Mesenchymal stem cell (in vitro differentiated cells and primary cell): ENCODE measurements around the gene MALT1.

Experiments used
- DNase-seq: peaks from one replicate; pipeline ENCODE4 v3.0.0-alpha.2; 2013
- H2AFZ ChIP-seq: one replicate; pipeline ENCODE4 v1.6.1; 2013; ENCODE audit warnings: low read depth, mild to moderate bottlenecking, control low read depth, inconsistent platforms, low read length, moderate library complexity
- H2AK5ac ChIP-seq: 2 replicates; pipeline ENCODE4 v1.6.1; 2013; ENCODE audit warnings: low read length, moderate library complexity, mild to moderate bottlenecking, inconsistent platforms; ENCODE audit not compliant: severe bottlenecking
- H2BK120ac ChIP-seq: one replicate; pipeline ENCODE4 v1.6.1; 2013; ENCODE audit warnings: low read depth, mild to moderate bottlenecking, inconsistent platforms, low read length, moderate library complexity
- H2BK12ac ChIP-seq, 2 experiments: one replicate each; pipeline ENCODE4 v1.6.1; 2013; ENCODE audit warnings: inconsistent platforms in 2 of 2, low read length in 2 of 2, mild to moderate bottlenecking in 2 of 2, moderate library complexity in 2 of 2, control low read depth in 1 of 2
- H2BK15ac ChIP-seq: one replicate; pipeline ENCODE4 v1.6.1; 2013; ENCODE audit warnings: mild to moderate bottlenecking, low read depth, inconsistent platforms; ENCODE audit not compliant: poor library complexity, severe bottlenecking
- H2BK5ac ChIP-seq: 2 replicates; pipeline ENCODE4 v1.6.1; 2013; ENCODE audit warnings: low read depth, mild to moderate bottlenecking, low read length, control low read depth, inconsistent platforms; ENCODE audit not compliant: poor library complexity, severe bottlenecking
- H3K14ac ChIP-seq, 2 experiments: one replicate each; pipeline ENCODE4 v1.6.1; 2013; ENCODE audit warnings: inconsistent platforms in 2 of 2, low read length in 2 of 2, control low read depth in 1 of 2, mild to moderate bottlenecking in 1 of 2, moderate library complexity in 1 of 2
- H3K18ac ChIP-seq, 2 experiments: one replicate each; pipeline ENCODE4 v1.6.1; 2013; ENCODE audit warnings: inconsistent platforms in 2 of 2, low read length in 2 of 2, control low read depth in 1 of 2, low read depth in 1 of 2, mild to moderate bottlenecking in 1 of 2
- H3K23ac ChIP-seq, 2 experiments: one replicate each; pipeline ENCODE4 v1.6.1; 2013; ENCODE audit warnings: inconsistent platforms in 2 of 2, low read length in 2 of 2, mild to moderate bottlenecking in 2 of 2, moderate library complexity in 2 of 2, control low read depth in 1 of 2
- H3K27ac ChIP-seq: 2 replicates; pipeline ENCODE4 v1.5.1; 2013; ENCODE audit warnings: mild to moderate bottlenecking, moderate library complexity, low read length, control low read depth, inconsistent platforms; ENCODE audit not compliant: poor library complexity, severe bottlenecking
- H3K27me3 ChIP-seq, 2 experiments: 2 replicates each; pipeline versions ENCODE4 v1.6.1 to v1.7.0; 2013; ENCODE audit warnings: low read length in 2 of 2, mild to moderate bottlenecking in 2 of 2, moderate library complexity in 2 of 2, control low read depth in 1 of 2, inconsistent platforms in 1 of 2; ENCODE audit not compliant: control insufficient read depth in 1 of 2, insufficient read depth in 1 of 2
- H3K36me3 ChIP-seq, 2 experiments: 2 replicates each; pipeline versions ENCODE4 v1.6.1 to v1.7.0; 2013; ENCODE audit warnings: low read length in 2 of 2, control low read depth in 1 of 2, inconsistent platforms in 1 of 2, low read depth in 1 of 2, mild to moderate bottlenecking in 1 of 2; ENCODE audit not compliant: insufficient read depth in 2 of 2, control insufficient read depth in 1 of 2
- H3K4ac ChIP-seq, 2 experiments: one replicate each; pipeline ENCODE4 v1.6.1; 2013; ENCODE audit warnings: inconsistent platforms in 2 of 2, low read length in 2 of 2, mild to moderate bottlenecking in 2 of 2, moderate library complexity in 2 of 2, control low read depth in 1 of 2, low read depth in 1 of 2
- H3K4me1 ChIP-seq: 2 replicates; pipeline ENCODE4 v1.6.1; 2013; ENCODE audit warnings: low read depth, low read length, control low read depth; ENCODE audit not compliant: control insufficient read depth, insufficient read depth
- H3K4me2 ChIP-seq: 2 replicates; pipeline ENCODE4 v1.6.1; 2013; ENCODE audit warnings: low read length, mild to moderate bottlenecking, inconsistent platforms; ENCODE audit not compliant: poor library complexity, severe bottlenecking
- H3K4me3 ChIP-seq, 2 experiments: 2 replicates each; pipeline versions ENCODE4 v1.5.1 to v1.7.0; 2013; ENCODE audit warnings: low read length in 2 of 2, mild to moderate bottlenecking in 2 of 2, control low read depth in 1 of 2, low read depth in 1 of 2; ENCODE audit not compliant: insufficient read depth in 1 of 2
- H3K79me1 ChIP-seq: replicated peaks from 2 replicates; pipeline ENCODE4 v1.6.1; 2013; ENCODE audit warnings: mild to moderate bottlenecking, control low read depth, low read length, inconsistent platforms; ENCODE audit not compliant: poor library complexity, severe bottlenecking
- H3K9ac ChIP-seq: 2 replicates; pipeline ENCODE4 v1.7.0; 2013; ENCODE audit warnings: mild to moderate bottlenecking, low read length, moderate library complexity
- H3K9me3 ChIP-seq: 2 replicates; pipeline ENCODE4 v1.7.0; 2013; ENCODE audit warnings: mild to moderate bottlenecking, low read length; ENCODE audit not compliant: control insufficient read depth
- H4K8ac ChIP-seq: one replicate; pipeline ENCODE4 v1.6.1; 2013; ENCODE audit warnings: inconsistent platforms, mild to moderate bottlenecking, low read length, moderate library complexity
- H4K91ac ChIP-seq: one replicate; pipeline ENCODE4 v1.6.1; 2013; ENCODE audit warnings: mild to moderate bottlenecking, low read length, inconsistent platforms
- WGBS: methylation state at CpG from one replicate; pipeline ENCODE4 v1.1.7; 2013; ENCODE audit warnings: mixed read lengths; 5-methylcytosine and 5-hydroxymethylcytosine counted together

The MALT1 gene

DNA sequence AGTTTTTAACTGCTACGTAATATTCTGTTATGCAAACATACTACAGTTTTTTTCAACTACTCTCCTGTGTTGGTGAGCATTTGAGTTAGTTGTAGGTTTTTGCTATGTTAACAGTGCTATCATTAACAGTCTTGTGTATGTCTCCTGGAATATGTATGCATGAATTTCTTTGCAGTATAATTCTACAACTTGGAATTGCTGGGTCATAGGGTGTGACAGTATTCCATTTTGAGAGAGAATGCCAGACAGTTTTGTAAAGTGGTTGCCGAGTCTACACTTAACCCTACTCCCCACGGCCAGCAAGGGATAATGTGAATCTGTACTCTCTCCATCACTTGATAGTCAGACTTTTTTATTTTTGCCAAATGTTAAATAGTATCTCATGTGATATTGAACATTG is 67.1 kb downstream of the MALT1 start:
- Histone ChIP-seq H4K8ac (no peak overlapping the region), H3K9me3 (no peaks in the 10 kb centered on the region), H3K4ac (no peak overlapping the region), H3K14ac (no peak overlapping the region), H2AFZ (no peak overlapping the region), H2BK5ac (no peak overlapping the region), H2BK15ac (no peak overlapping the region), H4K91ac (no peak overlapping the region), H2BK12ac (no peak overlapping the region), H3K23ac (no peak overlapping the region), H3K4me1 (no peaks in the 10 kb centered on the region), H3K27ac (no peak overlapping the region), H3K27me3 (no peaks in the 10 kb centered on the region), H3K79me1 (peaks cover 16% of the 10 kb centered on the region), H3K4me3 (no peak overlapping the region), H2AK5ac (no peak overlapping the region), H3K4me2 (no peak overlapping the region), H3K9ac (no peak overlapping the region), H2BK120ac (no peak overlapping the region), H3K36me3 (peaks cover 25 to 72% of the 10 kb centered on the region in 2 experiments), H3K18ac (no peak overlapping the region)
- no CpG with 5 or more reads among the region's 3 CpGs for WGBS
- DNase-seq = no peak

DNA sequence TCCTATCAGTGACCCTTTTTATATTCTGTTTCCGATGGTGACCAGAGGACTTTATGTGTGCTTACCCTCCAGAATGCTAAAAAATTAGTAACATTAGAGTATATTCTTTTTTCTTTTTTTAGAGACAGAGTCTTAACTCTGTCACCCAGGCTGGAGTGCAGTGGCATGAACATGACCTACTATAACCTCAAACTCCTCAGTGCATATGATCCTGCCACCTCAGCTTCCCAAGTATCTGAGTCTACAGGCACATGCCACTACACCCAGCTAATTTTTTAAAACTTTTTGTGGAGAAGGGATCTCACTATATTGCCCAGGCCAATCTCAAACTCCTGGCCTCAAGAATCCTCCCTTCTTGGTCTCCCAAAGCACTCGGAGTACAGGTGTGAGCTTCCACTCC is 74.6 kb downstream of the MALT1 start:
- H3K27me3 ChIP-seq = no peaks in the 10 kb centered on the region
- H3K23ac ChIP-seq = no peak overlapping the region
- no CpG with 5 or more reads among the region's 2 CpGs for WGBS
- peaks cover 26 to 80% of the 10 kb centered on the region in 2 experiments for H3K36me3 ChIP-seq
- H2AFZ ChIP-seq = no peak overlapping the region
- H3K9me3 ChIP-seq = peaks cover 46% of the 10 kb centered on the region
- H2BK120ac ChIP-seq = no peak overlapping the region
- peaks cover 7% of the 10 kb centered on the region for H3K79me1 ChIP-seq
- no peak overlapping the region for H4K91ac ChIP-seq
- no peak overlapping the region for H3K14ac ChIP-seq
- H3K4ac ChIP-seq = no peak overlapping the region
- H3K4me3 ChIP-seq = no peak overlapping the region
- no peak overlapping the region for H2BK5ac ChIP-seq
- H2AK5ac ChIP-seq = no peak overlapping the region
- H3K18ac ChIP-seq = no peak overlapping the region
- H2BK12ac ChIP-seq = no peak overlapping the region
- H3K4me2 ChIP-seq = no peak overlapping the region
- H3K9ac ChIP-seq = no peak overlapping the region
- H3K4me1 ChIP-seq = no peaks in the 10 kb centered on the region
- no peak overlapping the region for H2BK15ac ChIP-seq
- no peak overlapping the region for H4K8ac ChIP-seq
- no peak for DNase-seq
- no peak overlapping the region for H3K27ac ChIP-seq

DNA sequence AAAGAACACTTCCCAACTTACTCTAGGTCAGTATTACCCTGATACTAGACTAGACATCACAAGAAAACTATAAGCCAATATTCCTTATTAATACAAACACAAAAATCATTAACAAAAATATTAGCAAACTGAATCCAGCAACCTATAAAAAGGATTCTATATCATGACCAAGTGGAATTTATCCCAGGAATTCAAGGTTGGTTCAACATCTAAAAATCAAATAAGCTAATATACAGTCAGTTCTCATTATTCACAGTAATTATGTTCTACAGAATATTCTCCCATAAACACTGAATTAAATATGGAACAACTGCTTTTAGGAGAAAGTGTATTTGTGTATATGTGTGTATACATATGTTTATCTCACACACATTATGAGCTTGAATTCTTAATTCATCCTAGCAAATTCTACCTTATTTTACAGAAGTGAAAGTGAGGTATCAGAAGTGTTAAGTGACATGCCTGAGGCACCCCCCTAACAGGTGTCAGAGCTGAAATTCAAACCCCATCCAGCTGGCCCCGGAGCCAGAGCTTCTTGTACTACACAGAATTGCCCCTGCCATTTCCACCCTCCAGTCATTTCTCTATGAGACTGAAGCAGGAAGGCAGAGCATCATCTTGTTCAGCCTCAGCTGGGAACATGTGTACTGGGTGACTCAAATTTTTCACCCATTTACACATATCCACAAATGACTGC is 77.8 kb downstream of the MALT1 start:
- H3K9ac ChIP-seq = no peak overlapping the region
- H3K4ac ChIP-seq = no peak overlapping the region
- H2BK5ac ChIP-seq = no peak overlapping the region
- no peak for DNase-seq
- H4K91ac ChIP-seq = no peak overlapping the region
- peaks cover 5% of the 10 kb centered on the region for H3K79me1 ChIP-seq
- WGBS = 100% methylated on average over 1 of the region's 1 CpG
- H3K14ac ChIP-seq = no peak overlapping the region
- H2AFZ ChIP-seq = no peak overlapping the region
- peak overlapping the region in 1 of 2 experiments; percentile 15 for H3K4me3 ChIP-seq
- no peak overlapping the region for H4K8ac ChIP-seq
- peaks cover 46% of the 10 kb centered on the region for H3K9me3 ChIP-seq
- no peak overlapping the region for H2BK15ac ChIP-seq
- H2BK12ac ChIP-seq = no peak overlapping the region
- no peak overlapping the region for H3K27ac ChIP-seq
- no peaks in the 10 kb centered on the region for H3K27me3 ChIP-seq
- H3K36me3 ChIP-seq = peaks cover 31 to 67% of the 10 kb centered on the region in 2 experiments
- H2AK5ac ChIP-seq = no peak overlapping the region
- no peak overlapping the region for H3K23ac ChIP-seq
- no peak overlapping the region for H3K4me2 ChIP-seq
- H3K18ac ChIP-seq = no peak overlapping the region
- H3K4me1 ChIP-seq = peaks cover 1% of the 10 kb centered on the region
- H2BK120ac ChIP-seq = no peak overlapping the region

DNA sequence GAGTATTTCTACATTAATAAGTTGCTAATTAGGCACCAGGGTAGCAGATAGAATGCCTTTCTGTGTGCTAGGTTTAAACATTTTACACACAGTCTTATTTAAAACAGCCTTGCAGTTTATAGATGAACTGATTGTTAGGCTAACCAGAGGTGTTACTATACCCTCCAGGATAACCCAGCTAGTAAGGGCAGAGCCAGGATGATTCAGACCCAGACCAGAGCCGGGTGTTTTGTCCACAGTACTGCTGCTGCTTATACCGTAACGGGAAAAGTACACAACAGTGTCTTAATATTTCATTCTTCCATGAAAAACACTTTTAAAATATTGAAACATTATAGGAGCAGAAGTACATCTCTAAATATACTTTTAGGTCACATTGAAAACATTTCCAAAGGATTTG is 82.7 kb downstream of the MALT1 start:
- no peak overlapping the region for H3K23ac ChIP-seq
- no peak overlapping the region for H3K27ac ChIP-seq
- DNase-seq = no peak
- H3K4me3 ChIP-seq = no peak overlapping the region
- no peak overlapping the region for H3K4ac ChIP-seq
- peaks cover 1% of the 10 kb centered on the region for H3K79me1 ChIP-seq
- peaks cover 19% of the 10 kb centered on the region for H3K9me3 ChIP-seq
- WGBS = 94% methylated on average over 3 of the region's 3 CpGs
- no peak overlapping the region for H2BK5ac ChIP-seq
- no peak overlapping the region for H3K9ac ChIP-seq
- no peak overlapping the region for H3K18ac ChIP-seq
- no peak overlapping the region for H2BK15ac ChIP-seq
- H3K4me2 ChIP-seq = no peak overlapping the region
- no peak overlapping the region for H4K8ac ChIP-seq
- H3K14ac ChIP-seq = no peak overlapping the region
- no peak overlapping the region for H2AFZ ChIP-seq
- no peak overlapping the region for H2BK12ac ChIP-seq
- H2AK5ac ChIP-seq = no peak overlapping the region
- no peak overlapping the region for H4K91ac ChIP-seq
- no peak overlapping the region for H2BK120ac ChIP-seq
- H3K4me1 ChIP-seq = peaks cover 4% of the 10 kb centered on the region
- peaks cover 0 to 12% of the 10 kb centered on the region in 2 experiments for H3K27me3 ChIP-seq
- H3K36me3 ChIP-seq = peaks cover 20 to 23% of the 10 kb centered on the region in 2 experiments
